SK-N-SH treated with all-trans-retinoic acid at 6 μM for 48 hours (cell line): ENCODE data around the gene MICOS13.

Source experiments
- ATAC-seq: fragments of 200-7000 bp; cut with Tn5 transposase; 3 replicates; pipeline ENCODE4 v1.9.1; 2020; ENCODE audit warnings: mild to moderate bottlenecking, moderate library complexity
- ARNTL ChIP-seq: fragments of 450-650 bp; formaldehyde crosslinking; IDR thresholded peaks from 2 replicates; pipeline ENCODE4 v1.5.0; 2020; ENCODE audit warnings: low read depth, mild to moderate bottlenecking, moderate library complexity, borderline replicate concordance
- BACH2 ChIP-seq: fragments of 250-450 bp; sonication (Bioruptor Pico); IDR thresholded peaks from 2 replicates; pipeline ENCODE4 v1.9.0; 2021; ENCODE audit warnings: mild to moderate bottlenecking, borderline replicate concordance
- CSDC2 ChIP-seq: fragments of 250-450 bp; sonication (Bioruptor Pico); IDR thresholded peaks from 2 replicates; pipeline ENCODE4 v1.5.0; 2020; ENCODE audit warnings: mild to moderate bottlenecking, moderate library complexity
- CSRNP3 ChIP-seq: fragments of 250-450 bp; sonication (Bioruptor Pico); IDR thresholded peaks from 2 replicates; pipeline ENCODE4 v1.5.1; 2021; ENCODE audit warnings: mild to moderate bottlenecking, moderate library complexity
- ESRRG ChIP-seq: fragments of 250-450 bp; sonication (Bioruptor Pico); IDR thresholded peaks from 2 replicates; pipeline ENCODE4 v1.6.1; 2021; ENCODE audit warnings: mild to moderate bottlenecking
- GLIS3 ChIP-seq: fragments of 250-450 bp; sonication (Bioruptor Pico); IDR thresholded peaks from 2 replicates; pipeline ENCODE4 v1.5.0; 2020; ENCODE audit warnings: mild to moderate bottlenecking, moderate library complexity
- ISL1 ChIP-seq: fragments of 250-450 bp; sonication (Bioruptor Pico); IDR thresholded peaks from 2 replicates; pipeline ENCODE4 v2.1.2; 2022; ENCODE audit warnings: mild to moderate bottlenecking, moderate library complexity
- PPARA ChIP-seq: fragments of 250-450 bp; sonication (Bioruptor Pico); IDR thresholded peaks from 2 replicates; pipeline ENCODE4 v1.5.0; 2020; ENCODE audit warnings: mild to moderate bottlenecking, borderline replicate concordance
- RARB ChIP-seq: fragments of 250-450 bp; sonication (Bioruptor Pico); IDR thresholded peaks from 2 replicates; pipeline ENCODE4 v1.8.0; 2021; ENCODE audit warnings: mild to moderate bottlenecking, moderate library complexity
- SNAI2 ChIP-seq: fragments of 250-450 bp; sonication (Bioruptor Pico); IDR thresholded peaks from 2 replicates; pipeline ENCODE4 v1.5.0; 2020; ENCODE audit warnings: mild to moderate bottlenecking, moderate library complexity
- TCF4 ChIP-seq: fragments of 250-450 bp; sonication (Bioruptor Pico); IDR thresholded peaks from 2 replicates; pipeline ENCODE4 v1.8.0; 2021; ENCODE audit warnings: mild to moderate bottlenecking, moderate library complexity, borderline replicate concordance
- TOX ChIP-seq: fragments of 250-450 bp; sonication (Bioruptor Pico); IDR thresholded peaks from 2 replicates; pipeline ENCODE4 v1.8.0; 2021; ENCODE audit warnings: mild to moderate bottlenecking, moderate library complexity, borderline replicate concordance
- ZC3H10 ChIP-seq: fragments of 250-450 bp; sonication (Bioruptor Pico); IDR thresholded peaks from 2 replicates; pipeline ENCODE4 v1.5.1; 2021; ENCODE audit warnings: mild to moderate bottlenecking, moderate library complexity
- ZFP30 ChIP-seq: fragments of 450-650 bp; formaldehyde crosslinking; IDR thresholded peaks from 2 replicates; pipeline ENCODE4 v1.5.0; 2022; ENCODE audit warnings: mild to moderate bottlenecking, moderate library complexity
- ZNF565 ChIP-seq: fragments of 450-650 bp; formaldehyde crosslinking; conservative IDR thresholded peaks from 2 replicates; pipeline ENCODE4 v1.5.0; 2020; ENCODE audit warnings: low read depth, mild to moderate bottlenecking, moderate library complexity
- ZNF70 ChIP-seq: fragments of 450-650 bp; formaldehyde crosslinking; IDR thresholded peaks from 2 replicates; pipeline ENCODE4 v1.5.0; 2020; ENCODE audit warnings: mild to moderate bottlenecking, moderate library complexity
- TF ChIP-seq, protein P1 (sequence below): fragments of 250-450 bp; sonication (Bioruptor Pico); IDR thresholded peaks from 2 replicates; pipeline ENCODE4 v1.5.1; 2020; ENCODE audit warnings: low read depth, mild to moderate bottlenecking, moderate library complexity
- TF ChIP-seq, protein P2 (sequence below): fragments of 250-450 bp; sonication (Bioruptor Pico); IDR thresholded peaks from 2 replicates; pipeline ENCODE4 v1.8.0; 2021; ENCODE audit warnings: low read depth, mild to moderate bottlenecking, moderate library complexity, borderline replicate concordance
- TF ChIP-seq, protein P3 (sequence below): fragments of 250-450 bp; sonication (Bioruptor Pico); IDR thresholded peaks from 2 replicates; pipeline ENCODE4 v1.8.0; 2020; ENCODE audit warnings: mild to moderate bottlenecking, moderate library complexity, borderline replicate concordance
- TF ChIP-seq, protein P4 (sequence below): fragments of 250-450 bp; sonication (Bioruptor Pico); IDR thresholded peaks from 2 replicates; pipeline ENCODE4 v1.5.0; 2020; ENCODE audit warnings: mild to moderate bottlenecking, moderate library complexity

Gene MICOS13

DNA sequence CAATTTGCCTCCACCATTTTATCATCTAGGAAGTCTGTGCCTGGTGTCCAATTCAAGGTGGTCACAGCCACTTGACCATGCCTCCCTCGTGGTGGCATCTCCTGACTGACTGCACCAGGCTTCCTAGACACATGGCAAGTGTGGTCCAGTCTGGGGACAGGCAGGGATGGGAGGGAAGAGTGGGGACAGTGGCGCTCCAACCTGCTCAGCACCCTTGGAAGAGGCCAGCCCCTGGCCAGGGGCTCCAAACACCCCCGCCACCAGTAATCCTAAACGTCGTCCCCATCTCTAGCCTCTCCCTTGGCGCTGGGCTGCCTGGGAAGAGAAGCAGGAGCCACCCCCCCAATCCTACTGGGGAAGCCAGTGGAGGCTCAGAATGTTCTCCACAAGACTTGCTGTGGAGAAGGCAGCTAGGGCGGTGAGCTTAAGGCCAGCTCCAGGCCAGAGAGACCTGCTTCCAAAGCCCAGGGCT lies 12.4 kb upstream of the MICOS13 start:
- ATAC-seq = no peak

DNA sequence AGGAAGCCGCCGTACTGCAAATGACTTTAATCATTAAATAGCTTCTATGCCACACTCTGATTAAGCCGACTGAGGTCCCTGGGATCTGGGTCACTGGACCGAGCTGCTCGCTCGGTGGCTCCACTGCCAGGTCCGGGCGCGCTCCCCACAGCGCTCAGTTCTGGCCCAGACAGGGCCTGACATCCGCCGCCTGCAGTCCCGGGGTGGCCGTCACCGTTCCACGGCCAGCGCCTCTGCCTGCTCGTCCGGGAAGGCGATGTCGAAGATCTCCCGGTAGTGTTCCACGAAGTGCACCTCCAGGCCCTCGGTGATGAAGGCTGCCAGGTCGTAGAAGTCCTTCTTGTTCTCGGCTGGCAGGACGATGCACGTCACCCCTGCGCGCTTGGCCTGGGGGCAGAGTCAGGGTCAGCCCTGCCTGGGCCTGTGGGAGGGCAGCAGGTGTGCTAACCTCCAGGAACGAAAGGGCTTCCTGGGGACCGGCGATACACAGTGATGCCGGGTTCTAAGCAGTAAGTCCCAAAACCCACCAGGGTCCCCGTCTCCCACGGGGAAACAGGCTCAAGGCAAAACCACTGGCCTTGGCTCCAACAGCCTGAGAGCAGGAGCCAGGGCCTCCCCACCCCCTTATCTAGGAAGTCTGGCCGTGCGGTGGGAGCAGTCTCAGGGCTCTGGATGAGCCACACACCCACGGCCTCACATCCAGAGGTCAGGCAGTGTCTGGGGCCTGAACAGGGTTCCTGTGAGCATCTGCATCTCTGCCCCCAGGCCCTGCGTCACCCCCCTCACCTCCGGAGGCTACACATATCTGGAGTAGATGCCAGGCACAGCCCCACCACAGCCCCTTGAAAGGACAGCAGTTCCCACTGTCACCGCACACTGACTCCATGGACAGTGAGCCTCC lies 11.8 kb upstream of the MICOS13 start:
- ATAC-seq = no peak
- TF ChIP-seq ISL1 (CRISPR knock-in tag) (no peak), TCF4 (CRISPR knock-in tag) (no peak), ARNTL (CRISPR knock-in tag) (no peak), ZC3H10 (CRISPR knock-in tag) (no peak)
- TF ChIP-seq, protein P1, sequence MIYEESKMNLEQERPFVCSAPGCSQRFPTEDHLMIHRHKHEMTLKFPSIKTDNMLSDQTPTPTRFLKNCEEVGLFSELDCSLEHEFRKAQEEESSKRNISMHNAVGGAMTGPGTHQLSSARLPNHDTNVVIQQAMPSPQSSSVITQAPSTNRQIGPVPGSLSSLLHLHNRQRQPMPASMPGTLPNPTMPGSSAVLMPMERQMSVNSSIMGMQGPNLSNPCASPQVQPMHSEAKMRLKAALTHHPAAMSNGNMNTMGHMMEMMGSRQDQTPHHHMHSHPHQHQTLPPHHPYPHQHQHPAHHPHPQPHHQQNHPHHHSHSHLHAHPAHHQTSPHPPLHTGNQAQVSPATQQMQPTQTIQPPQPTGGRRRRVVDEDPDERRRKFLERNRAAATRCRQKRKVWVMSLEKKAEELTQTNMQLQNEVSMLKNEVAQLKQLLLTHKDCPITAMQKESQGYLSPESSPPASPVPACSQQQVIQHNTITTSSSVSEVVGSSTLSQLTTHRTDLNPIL = no peak

More for the DNA sequence above, 12.4 kb upstream of the MICOS13 start:
- TF ChIP-seq GLIS3 (CRISPR knock-in tag) = no peak
- TF ChIP-seq, protein P2, sequence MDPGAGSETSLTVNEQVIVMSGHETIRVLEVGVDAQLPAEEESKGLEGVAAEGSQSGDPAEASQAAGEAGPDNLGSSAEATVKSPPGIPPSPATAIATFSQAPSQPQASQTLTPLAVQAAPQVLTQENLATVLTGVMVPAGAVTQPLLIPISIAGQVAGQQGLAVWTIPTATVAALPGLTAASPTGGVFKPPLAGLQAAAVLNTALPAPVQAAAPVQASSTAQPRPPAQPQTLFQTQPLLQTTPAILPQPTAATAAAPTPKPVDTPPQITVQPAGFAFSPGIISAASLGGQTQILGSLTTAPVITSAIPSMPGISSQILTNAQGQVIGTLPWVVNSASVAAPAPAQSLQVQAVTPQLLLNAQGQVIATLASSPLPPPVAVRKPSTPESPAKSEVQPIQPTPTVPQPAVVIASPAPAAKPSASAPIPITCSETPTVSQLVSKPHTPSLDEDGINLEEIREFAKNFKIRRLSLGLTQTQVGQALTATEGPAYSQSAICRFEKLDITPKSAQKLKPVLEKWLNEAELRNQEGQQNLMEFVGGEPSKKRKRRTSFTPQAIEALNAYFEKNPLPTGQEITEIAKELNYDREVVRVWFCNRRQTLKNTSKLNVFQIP (CRISPR knock-in tag) = no peak
- TF ChIP-seq CSRNP3 (CRISPR knock-in tag) = no peak
- no peak for TF ChIP-seq ZFP30 (CRISPR knock-in tag)
- TF ChIP-seq CSDC2 (CRISPR knock-in tag) = no peak
- TF ChIP-seq, protein P3, sequence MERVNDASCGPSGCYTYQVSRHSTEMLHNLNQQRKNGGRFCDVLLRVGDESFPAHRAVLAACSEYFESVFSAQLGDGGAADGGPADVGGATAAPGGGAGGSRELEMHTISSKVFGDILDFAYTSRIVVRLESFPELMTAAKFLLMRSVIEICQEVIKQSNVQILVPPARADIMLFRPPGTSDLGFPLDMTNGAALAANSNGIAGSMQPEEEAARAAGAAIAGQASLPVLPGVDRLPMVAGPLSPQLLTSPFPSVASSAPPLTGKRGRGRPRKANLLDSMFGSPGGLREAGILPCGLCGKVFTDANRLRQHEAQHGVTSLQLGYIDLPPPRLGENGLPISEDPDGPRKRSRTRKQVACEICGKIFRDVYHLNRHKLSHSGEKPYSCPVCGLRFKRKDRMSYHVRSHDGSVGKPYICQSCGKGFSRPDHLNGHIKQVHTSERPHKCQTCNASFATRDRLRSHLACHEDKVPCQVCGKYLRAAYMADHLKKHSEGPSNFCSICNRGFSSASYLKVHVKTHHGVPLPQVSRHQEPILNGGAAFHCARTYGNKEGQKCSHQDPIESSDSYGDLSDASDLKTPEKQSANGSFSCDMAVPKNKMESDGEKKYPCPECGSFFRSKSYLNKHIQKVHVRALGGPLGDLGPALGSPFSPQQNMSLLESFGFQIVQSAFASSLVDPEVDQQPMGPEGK = no peak
- TF ChIP-seq BACH2 (CRISPR knock-in tag) = no peak
- TF ChIP-seq ESRRG (CRISPR knock-in tag) = no peak
- no peak for TF ChIP-seq ZNF70 (CRISPR knock-in tag)
- TF ChIP-seq ZNF565 = no peak
- TF ChIP-seq ISL1 (CRISPR knock-in tag) = no peak
- TF ChIP-seq SNAI2 (CRISPR knock-in tag) = no peak
- TF ChIP-seq, protein P4, sequence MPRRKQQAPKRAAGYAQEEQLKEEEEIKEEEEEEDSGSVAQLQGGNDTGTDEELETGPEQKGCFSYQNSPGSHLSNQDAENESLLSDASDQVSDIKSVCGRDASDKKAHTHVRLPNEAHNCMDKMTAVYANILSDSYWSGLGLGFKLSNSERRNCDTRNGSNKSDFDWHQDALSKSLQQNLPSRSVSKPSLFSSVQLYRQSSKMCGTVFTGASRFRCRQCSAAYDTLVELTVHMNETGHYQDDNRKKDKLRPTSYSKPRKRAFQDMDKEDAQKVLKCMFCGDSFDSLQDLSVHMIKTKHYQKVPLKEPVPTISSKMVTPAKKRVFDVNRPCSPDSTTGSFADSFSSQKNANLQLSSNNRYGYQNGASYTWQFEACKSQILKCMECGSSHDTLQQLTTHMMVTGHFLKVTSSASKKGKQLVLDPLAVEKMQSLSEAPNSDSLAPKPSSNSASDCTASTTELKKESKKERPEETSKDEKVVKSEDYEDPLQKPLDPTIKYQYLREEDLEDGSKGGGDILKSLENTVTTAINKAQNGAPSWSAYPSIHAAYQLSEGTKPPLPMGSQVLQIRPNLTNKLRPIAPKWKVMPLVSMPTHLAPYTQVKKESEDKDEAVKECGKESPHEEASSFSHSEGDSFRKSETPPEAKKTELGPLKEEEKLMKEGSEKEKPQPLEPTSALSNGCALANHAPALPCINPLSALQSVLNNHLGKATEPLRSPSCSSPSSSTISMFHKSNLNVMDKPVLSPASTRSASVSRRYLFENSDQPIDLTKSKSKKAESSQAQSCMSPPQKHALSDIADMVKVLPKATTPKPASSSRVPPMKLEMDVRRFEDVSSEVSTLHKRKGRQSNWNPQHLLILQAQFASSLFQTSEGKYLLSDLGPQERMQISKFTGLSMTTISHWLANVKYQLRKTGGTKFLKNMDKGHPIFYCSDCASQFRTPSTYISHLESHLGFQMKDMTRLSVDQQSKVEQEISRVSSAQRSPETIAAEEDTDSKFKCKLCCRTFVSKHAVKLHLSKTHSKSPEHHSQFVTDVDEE = no peak
- TF ChIP-seq TOX (CRISPR knock-in tag) = no peak
- TF ChIP-seq TCF4 (CRISPR knock-in tag) = no peak
- TF ChIP-seq RARB (CRISPR knock-in tag) = no peak
- no peak for TF ChIP-seq ZC3H10 (CRISPR knock-in tag)
- no peak for TF ChIP-seq PPARA (CRISPR knock-in tag)
- TF ChIP-seq, all 23 proteins: peak for 0
